Activated CD4-positive, alpha-beta T cell treated with anti-CD3 and anti-CD28 coated beads, Interleukin-2, amount 50 U/mL, for 1 hour (primary cell): Measurements from ENCODE around the gene AHSA1.

ENCODE experiments used
- DNase-seq: peaks from one replicate; pipeline ENCODE4 v3.0.0-alpha.2; 2020

Gene AHSA1

DNA sequence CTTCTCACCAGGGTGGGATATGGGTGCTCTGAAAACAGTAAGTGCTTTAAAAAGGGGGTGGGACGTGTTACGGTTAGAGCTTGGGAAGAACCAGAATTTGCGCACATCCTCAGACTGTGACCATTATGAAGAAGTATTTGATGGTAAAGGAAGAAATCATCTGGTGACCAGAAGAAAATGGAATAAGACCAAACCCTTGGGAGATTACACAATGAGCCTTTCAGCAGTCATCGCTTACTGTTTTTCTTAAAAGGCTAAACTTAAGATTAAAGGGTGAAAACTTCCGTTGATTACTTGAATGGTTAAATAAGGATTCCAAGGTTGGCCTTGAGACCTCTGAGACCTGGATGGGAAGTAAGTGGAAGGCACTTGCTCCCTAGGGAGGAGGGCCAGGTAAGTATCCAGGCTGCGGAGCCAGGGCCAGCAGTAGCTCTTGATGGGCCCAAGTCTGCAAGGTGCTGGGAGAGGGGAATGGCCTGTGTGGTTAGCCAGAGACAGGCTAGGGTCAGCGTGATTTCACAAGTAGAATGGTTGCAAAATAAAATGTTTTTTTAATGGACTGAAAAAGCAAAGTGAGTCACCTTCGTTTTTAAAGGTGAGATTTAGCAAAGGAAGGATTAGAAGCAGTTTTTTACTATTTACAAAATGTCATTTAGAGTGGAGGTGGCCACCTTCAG is 53.7 kb downstream of the AHSA1 start:
- DNase-seq: no peak

DNA sequence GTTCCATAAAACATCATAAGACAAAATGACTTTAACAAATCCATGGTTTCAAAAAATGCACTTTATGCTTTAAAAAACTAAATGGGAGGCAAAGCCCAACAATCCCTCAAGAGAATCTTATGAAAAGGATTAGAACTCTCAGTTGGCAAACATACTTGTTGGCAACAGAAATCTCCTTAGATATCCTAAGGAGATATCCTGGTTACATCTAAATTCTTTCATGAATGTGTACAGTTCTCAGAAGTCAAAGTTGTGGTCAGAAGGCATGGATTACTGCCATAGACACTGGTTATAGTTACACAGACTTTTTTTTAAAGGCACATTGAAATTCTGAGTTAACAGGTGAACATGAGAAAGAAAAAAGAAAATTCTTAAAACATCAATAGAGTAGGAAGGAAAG is 58.2 kb downstream of the AHSA1 start:
- DNase-seq: no peak
